GM19351 (cell line): Measurements from ENCODE around the gene RBKS.

Experiments used
- ATAC-seq: cut with Tn5 transposase; IDR thresholded peaks from one replicate; pipeline ENCODE4 v1.9.1; 2021; ENCODE audit warnings: mild to moderate bottlenecking, moderate library complexity; ENCODE audit not compliant: unreplicated experiment

RBKS gene

DNA sequence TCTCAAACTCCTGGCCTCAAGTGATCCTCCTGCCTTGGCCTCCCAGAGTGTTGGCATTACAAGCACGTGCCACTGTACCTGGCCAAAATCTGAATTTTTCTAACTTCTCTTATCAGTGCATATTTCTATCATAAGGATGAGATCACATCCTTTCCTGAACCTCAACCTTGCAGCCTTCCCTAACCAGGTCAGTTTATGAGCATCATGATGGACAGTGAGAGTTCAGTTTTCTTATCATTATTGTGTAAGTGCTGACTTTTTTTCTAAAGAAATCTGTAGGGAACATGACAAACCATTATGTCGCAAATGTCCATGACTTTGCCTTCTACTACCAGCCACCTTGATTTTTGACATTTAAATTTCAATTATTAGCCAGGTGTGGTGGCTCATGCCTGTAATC lies 87.1 kb downstream of the RBKS start:
- ATAC-seq, result no peak

- no peak for ATAC-seq
Observed at GRCh38 chr2:27802547-27802946, 87.6 kb downstream of the RBKS start.

- ATAC-seq, result no peak
Observed at GRCh38 chr2:27800856-27801255, 89.3 kb downstream of the RBKS start.

DNA sequence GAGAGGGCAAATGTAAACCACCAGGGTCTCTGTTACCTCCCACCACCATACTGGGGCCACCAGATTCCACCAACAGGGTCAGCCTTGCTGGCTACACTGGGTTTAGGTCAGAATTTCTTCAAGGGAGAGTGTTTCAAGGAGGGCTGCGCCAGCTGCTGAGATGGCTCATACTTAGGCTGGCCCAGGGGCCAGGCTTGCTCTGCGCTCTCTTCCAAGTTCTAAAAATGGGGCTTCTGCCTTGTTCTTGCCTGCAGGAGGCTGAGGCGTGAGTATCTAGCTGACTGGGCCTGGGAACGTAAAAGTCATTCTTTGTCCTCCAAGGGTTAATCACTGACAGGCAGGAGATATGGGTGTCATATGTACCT lies 90.6 kb downstream of the RBKS start:
- ATAC-seq, result no peak

GRCh38 chr2:27798948-27799645 lies 91.1 kb downstream of the RBKS start:
- no peak for ATAC-seq

GRCh38 chr2:27798486-27798885 lies 91.7 kb downstream of the RBKS start:
- no peak for ATAC-seq

DNA sequence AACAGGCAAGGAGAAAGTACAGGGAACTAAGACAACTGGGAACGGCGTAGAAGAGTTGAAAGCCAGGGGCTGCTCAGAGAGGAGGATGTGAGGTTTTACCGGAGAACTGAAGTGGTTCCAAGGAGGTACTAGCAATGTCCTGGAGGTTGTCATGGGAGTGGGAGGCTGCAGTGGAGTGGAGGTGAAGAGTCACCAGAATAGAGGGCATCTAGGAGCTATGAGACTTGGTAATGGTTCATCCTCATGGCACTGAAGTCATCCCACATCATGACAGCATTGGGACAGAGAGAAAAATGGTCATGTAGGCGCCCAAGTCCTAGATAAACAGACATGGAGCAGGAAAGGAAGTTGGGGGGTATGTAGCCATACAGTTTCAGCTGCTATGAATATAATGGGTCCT lies 92.3 kb downstream of the RBKS start:
- no peak for ATAC-seq

DNA sequence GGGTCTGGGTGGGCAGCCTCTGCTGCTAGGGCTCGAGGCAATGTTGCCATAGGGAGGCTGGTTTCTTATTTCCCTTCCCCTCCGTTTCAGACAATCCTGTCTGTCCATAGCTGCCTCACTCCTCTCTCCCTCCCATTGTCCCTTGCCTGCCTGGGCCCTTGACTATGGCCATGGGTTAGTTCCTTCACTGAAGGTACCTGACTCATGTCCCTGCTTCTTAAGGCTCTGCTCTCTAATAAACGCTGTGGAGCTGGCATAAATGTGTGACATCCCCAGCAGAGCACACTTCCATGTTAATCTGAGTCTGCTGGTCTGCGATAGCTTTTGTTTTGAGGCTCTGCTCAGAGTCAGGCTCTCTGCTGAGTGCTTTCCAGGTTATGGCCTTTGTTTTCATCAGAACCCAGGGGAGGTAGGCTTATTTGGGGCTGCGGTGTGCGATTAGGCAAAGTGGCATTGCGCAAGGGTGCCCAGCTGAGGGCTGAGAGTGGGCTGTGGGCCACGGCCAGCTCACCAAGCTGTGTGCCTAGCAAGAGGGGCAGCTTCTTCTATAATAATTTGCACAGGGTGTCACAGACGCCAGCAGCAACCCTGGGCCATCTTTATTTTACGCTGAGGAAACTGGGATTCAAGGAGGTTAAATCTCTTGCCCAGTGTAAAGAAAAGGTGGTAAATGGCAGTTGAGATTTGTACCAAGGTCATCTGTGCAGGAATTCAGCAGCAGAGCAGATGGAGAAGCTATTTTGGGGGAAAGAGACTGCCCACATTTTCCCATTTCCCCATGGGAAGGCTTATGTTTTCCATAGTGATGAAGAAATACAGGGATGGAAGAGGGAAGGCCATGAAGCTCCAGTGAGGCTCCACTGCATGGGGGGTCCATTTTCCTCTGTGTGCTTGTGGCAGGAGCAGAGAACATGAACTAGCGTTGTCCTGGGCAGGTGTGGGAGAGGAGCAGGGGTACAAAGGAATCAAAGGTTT lies 93.1 kb downstream of the RBKS start:
- no peak for ATAC-seq

DNA sequence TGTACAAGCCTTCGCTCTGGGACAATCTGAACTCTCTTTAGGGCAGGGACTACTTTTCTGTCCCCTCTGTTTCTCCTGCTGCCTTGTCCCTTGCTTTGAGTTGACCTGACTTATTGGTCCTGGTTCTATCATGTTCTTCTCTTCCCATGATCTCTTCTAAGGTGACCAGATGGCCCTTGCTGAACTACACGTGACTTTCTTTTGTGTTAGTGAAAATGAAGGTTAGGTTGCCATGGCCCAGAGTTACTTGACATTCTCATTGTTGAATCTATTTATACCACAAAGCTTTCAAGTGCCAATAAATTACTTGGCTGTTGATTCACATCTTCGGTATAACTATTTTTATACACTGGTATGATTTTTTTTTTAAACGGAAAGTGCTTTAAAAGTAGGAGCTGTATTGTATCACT lies 94.3 kb downstream of the RBKS start:
- ATAC-seq, result no peak

DNA sequence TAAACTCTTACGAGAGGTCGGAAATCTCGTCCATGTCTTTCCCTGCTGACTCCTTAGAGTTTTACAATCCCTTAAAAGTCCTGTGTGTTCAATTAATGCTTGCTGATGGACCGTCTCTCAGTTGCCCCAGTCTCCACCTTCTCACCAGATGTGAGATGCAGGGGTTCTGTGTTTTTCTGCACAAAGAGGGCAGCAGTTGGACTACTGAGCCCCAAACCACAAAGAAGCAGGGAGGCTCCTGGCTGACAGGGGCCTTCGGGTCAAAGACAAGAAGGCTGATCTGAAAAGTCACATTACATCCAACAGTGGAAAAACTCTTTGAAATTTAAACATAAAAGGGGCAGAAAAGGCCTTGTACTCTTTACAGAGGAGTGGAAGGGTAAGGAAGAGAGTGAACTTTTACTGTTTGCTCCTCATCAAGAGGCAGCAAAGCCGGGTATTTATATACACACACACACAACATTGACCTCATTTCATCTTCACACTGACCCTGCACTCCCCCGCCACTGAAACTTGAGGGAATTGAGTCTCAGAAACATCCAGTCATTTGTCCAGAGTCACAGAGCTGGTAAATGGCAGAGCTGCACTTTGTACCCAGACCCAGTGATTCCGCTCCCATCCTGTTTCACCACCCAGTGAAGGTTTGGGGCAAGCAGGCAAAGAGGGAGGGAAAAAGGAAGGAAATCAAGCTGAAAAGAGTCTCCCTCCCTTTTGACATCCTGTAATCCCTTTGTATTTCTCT lies 94.9 kb downstream of the RBKS start:
- ATAC-seq, result no peak

GRCh38 chr2:27792759-27793158 lies 97.4 kb downstream of the RBKS start:
- ATAC-seq, result no peak

- no peak for ATAC-seq
Observed at GRCh38 chr2:27790796-27791195, 99.4 kb downstream of the RBKS start.

GRCh38 chr2:27782701-27783100 lies 107.5 kb downstream of the RBKS start:
- no peak for ATAC-seq

- ATAC-seq, result no peak
Observed at GRCh38 chr2:27781496-27781895, 108.7 kb downstream of the RBKS start.

DNA sequence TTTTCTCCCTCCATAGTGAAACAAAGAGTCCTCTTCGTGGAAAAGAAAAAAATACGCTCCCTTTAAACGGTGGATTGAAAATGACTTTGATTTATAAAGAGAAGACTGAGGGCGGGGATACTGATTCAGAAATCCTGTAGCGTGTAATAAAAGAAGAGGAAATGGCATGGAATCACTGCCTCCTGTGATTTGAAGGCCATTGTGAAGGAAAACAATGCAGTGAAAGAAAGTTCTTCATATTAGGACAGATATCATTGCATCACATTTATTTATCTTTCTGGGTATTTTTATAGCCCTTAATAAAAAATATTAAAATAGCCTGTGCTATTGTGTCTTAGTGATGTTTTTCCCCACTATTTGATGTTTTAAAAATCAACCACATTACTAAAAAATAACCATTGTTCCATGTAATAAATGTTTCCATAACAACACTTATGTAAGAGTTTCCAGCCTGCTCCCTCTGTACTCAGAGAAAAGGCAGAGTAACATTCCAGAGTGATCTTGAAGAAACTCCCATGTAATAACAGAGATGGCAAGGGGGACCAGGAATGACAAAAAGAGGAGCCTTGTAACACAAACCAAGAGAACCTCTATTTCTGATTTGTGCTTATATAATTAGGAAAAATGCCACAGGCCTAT lies 110.7 kb downstream of the RBKS start:
- no peak for ATAC-seq

GRCh38 chr2:27776696-27777095 lies 113.5 kb downstream of the RBKS start:
- ATAC-seq, result no peak

GRCh38 chr2:27776097-27776496 lies 114.1 kb downstream of the RBKS start:
- ATAC-seq, result no peak

DNA sequence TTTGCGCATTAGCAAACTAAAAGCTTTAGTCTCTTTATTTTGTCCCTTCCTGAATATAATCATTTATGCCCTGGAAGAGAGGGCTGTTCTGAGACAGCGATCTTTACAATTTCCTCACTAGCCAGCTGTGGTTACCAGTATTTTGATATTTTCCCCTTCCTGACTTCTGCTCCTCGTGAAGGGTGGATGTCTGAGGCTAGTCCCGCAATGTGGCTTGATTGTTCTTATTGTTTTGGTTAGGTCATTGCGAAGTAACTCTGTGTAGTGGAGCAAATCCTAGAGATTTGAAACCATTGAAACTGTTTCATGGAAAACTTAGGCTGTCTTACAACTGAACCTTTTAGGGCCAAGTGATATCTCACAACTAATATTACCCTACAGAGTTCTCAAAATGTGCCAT lies 116.2 kb downstream of the RBKS start:
- no peak for ATAC-seq

GRCh38 chr2:27772804-27773203 lies 117.4 kb downstream of the RBKS start:
- no peak for ATAC-seq

DNA sequence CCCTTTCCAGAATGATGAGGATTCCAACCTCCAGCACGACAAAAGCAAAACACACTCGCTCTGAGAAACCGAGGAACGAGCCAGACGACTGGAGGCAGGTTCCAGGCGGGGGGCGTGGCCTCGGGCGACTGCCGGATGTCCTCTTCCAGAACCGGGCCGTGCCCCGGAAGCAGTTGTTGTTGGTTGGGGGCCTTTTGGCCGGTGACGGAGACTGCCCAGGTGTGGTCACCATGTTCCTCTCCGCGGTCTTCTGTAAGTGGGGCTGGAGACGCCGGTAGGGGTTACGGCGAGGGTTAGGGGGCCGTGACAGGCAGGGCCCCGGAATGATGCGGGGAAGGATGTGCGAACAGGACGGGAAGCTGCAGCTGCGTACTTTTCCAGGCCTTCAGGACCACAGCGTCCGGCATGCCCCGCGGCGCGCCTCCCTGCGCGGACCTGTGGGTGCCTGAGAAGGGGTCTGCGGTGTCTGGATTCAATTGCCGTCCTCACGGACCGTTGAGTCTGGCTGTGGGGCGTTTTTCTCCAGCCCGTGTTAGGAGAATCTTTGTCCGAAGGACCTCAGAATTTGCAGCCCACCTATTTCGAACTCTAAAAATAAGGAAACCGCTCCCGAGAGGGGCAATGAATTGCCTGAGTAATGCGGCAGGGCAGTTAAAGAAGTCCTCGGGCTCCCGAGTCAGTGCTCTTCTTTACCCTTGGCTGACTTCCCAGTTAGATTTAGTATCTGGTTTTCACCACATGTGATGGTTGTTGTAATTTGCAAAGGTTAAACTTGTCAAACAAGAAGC lies 118.4 kb downstream of the RBKS start, which contains the start of gene MRPL33:
TSS of gene MRPL33 (plus strand) at position 172 of the 788 bp plus-strand sequence. CDS start at position 231, 59 bp downstream.
- peak; percentile 96 for ATAC-seq
